ENCODE results near the gene S100P. TPM values are rescaled to one million over a fixed set of nuclear protein-coding genes. Genes with fewer than 3 reads are reported as not detected.

Gene S100P
- total RNA-seq, 2 experiments from 2014 or later, result not detected

DNA sequence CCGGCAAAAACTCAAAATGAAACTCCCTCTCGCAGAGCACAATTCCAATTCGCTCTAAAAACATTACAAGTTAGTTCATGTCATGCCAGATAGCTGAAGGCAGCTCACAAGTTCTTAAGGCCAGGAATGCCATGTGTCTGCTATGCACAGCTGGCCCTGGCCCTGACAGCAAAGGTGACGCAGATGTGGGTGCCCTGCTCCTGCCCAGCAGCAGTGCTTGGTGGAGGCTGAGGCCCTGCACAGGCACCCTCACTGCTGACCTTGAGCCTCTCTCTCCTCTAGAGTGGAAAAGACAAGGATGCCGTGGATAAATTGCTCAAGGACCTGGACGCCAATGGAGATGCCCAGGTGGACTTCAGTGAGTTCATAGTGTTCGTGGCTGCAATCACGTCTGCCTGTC, 2.9 kb downstream of the S100P start:
- CTCF ChIA-PET (ENCODE audit: unreplicated experiment), result no interaction called here
- H2AFZ ChIP-seq (ENCODE audit: low read length), result no peak overlapping the region
- H3K79me2 ChIP-seq (ENCODE audit: insufficient read depth, low read depth, low read length), result no peaks in the 10 kb centered on the region
- no peaks in the 10 kb centered on the region for H3K9me3 ChIP-seq (ENCODE audit: low read length)
- H3K4me1 ChIP-seq (ENCODE audit: insufficient read depth, low read length, poor library complexity, severe bottlenecking), result no peaks in the 10 kb centered on the region
- H3K4me2 ChIP-seq (ENCODE audit: low read length), result no peak overlapping the region
- H4K20me1 ChIP-seq (ENCODE audit: insufficient read depth, low read length), result no peaks in the 10 kb centered on the region
- DNase-seq (ENCODE audit: low spot score), result no peak
- TF ChIP-seq, protein P1, sequence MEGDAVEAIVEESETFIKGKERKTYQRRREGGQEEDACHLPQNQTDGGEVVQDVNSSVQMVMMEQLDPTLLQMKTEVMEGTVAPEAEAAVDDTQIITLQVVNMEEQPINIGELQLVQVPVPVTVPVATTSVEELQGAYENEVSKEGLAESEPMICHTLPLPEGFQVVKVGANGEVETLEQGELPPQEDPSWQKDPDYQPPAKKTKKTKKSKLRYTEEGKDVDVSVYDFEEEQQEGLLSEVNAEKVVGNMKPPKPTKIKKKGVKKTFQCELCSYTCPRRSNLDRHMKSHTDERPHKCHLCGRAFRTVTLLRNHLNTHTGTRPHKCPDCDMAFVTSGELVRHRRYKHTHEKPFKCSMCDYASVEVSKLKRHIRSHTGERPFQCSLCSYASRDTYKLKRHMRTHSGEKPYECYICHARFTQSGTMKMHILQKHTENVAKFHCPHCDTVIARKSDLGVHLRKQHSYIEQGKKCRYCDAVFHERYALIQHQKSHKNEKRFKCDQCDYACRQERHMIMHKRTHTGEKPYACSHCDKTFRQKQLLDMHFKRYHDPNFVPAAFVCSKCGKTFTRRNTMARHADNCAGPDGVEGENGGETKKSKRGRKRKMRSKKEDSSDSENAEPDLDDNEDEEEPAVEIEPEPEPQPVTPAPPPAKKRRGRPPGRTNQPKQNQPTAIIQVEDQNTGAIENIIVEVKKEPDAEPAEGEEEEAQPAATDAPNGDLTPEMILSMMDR (conservative IDR thresholded peaks at IDR 0.05; ENCODE audit: low read length), result no peak
- TF ChIP-seq EZH2phosphoT487 (IDR thresholded peaks at IDR 0.05; ENCODE audit: borderline replicate concordance, low read depth, low read length), result no peak
- no peak overlapping the region for H3K4me3 ChIP-seq (ENCODE audit: low read depth, low read length, poor library complexity, severe bottlenecking)
- no TSS peak for BruUV-seq (replicated peaks)
- POLR2A ChIA-PET, result no interaction called here
- peaks cover 6% of the 10 kb centered on the region for H3K36me3 ChIP-seq (ENCODE audit: insufficient read depth, low read length)
- H3K27ac ChIP-seq (ENCODE audit: low read depth, low read length, poor library complexity, severe bottlenecking), result no peak overlapping the region
- intact Hi-C loops (cut with micrococcal nuclease; ENCODE audit: unreplicated experiment), result no loop called here
- H3K9me2 ChIP-seq (ENCODE audit: insufficient read depth, low read length), result no peaks in the 10 kb centered on the region

- Histone ChIP-seq H4K20me1 (ENCODE audit: insufficient read depth, low read length) (no peaks in the 10 kb centered on the region), H3K4me3 (ENCODE audit: low read depth, low read length, poor library complexity, severe bottlenecking) (no peak overlapping the region), H3K9me2 (ENCODE audit: insufficient read depth, low read length) (no peaks in the 10 kb centered on the region), H3K9me3 (ENCODE audit: low read length) (no peaks in the 10 kb centered on the region), H3K36me3 (ENCODE audit: insufficient read depth, low read length) (peaks cover 11% of the 10 kb centered on the region), H3K27ac (ENCODE audit: low read depth, low read length, poor library complexity, severe bottlenecking) (no peak overlapping the region), H3K4me2 (ENCODE audit: low read length) (no peak overlapping the region), H3K4me1 (ENCODE audit: insufficient read depth, low read length, poor library complexity, severe bottlenecking) (no peaks in the 10 kb centered on the region), H2AFZ (ENCODE audit: low read length) (no peak overlapping the region), H3K79me2 (ENCODE audit: insufficient read depth, low read depth, low read length) (no peaks in the 10 kb centered on the region)
- TF ChIP-seq, protein P1 (conservative IDR thresholded peaks at IDR 0.05; ENCODE audit: low read length), result no peak
- TF ChIP-seq EZH2phosphoT487 (IDR thresholded peaks at IDR 0.05; ENCODE audit: borderline replicate concordance, low read depth, low read length), result no peak
- BruUV-seq (replicated peaks), result no TSS peak
- no peak for DNase-seq (ENCODE audit: low spot score)
- POLR2A ChIA-PET, result no interaction called here
- CTCF ChIA-PET (ENCODE audit: unreplicated experiment), result no interaction called here
- intact Hi-C loops (cut with micrococcal nuclease; ENCODE audit: unreplicated experiment), result no loop called here
Observed at GRCh38 chr4:6697131-6697530, 3.5 kb downstream of the S100P start.

DNA sequence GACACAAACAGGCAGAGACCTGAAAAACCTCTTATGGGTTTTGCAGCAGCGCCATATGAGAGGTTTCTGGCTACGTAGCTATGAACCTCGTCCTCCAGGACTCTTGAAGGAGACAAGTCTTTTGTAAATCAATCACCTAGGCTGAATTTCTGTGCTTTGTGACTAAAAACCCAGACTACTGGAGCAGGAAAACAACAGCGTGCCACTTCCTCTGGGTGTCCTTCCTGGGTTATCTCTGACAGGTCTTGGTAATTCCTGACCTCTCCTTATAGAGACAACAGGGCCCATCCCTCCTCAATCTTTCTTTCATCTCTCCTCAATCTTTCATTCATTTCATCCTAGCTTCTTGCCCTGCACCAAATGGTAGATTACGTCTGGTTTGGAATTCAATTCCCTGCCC, 5.7 kb downstream of the S100P start:
- H3K9me3 ChIP-seq (ENCODE audit: low read length), result 0 out of 2 replicates have a peak, but pooled peaks cover 7% of the 10 kb centered on the region
- POLR2A ChIA-PET, result interaction anchor here (1.4 kb wide), 1 partner anchor 25 kb away, joined by 4 read pairs; no protein-coding TSS in a partner anchor
- peaks cover 31% of the 10 kb centered on the region for H3K36me3 ChIP-seq (ENCODE audit: insufficient read depth, low read length)
- H4K20me1 ChIP-seq (ENCODE audit: insufficient read depth, low read length), result no peaks in the 10 kb centered on the region
- CTCF ChIA-PET (ENCODE audit: unreplicated experiment), result no interaction called here
- no peak for DNase-seq (ENCODE audit: low spot score)
- TF ChIP-seq, protein P1 (conservative IDR thresholded peaks at IDR 0.05; ENCODE audit: low read length), result no peak
- TF ChIP-seq EZH2phosphoT487 (IDR thresholded peaks at IDR 0.05; ENCODE audit: borderline replicate concordance, low read depth, low read length), result no peak
- H3K4me3 ChIP-seq (ENCODE audit: low read depth, low read length, poor library complexity, severe bottlenecking), result no peak overlapping the region
- H3K4me2 ChIP-seq (ENCODE audit: low read length), result no peak overlapping the region
- H3K4me1 ChIP-seq (ENCODE audit: insufficient read depth, low read length, poor library complexity, severe bottlenecking), result no peaks in the 10 kb centered on the region
- no TSS peak for BruUV-seq (replicated peaks)
- no peak overlapping the region for H2AFZ ChIP-seq (ENCODE audit: low read length)
- intact Hi-C loops (cut with micrococcal nuclease; ENCODE audit: unreplicated experiment), result no loop called here
- peaks cover 5% of the 10 kb centered on the region; the same call in 1 of the 2 replicates for H3K79me2 ChIP-seq (ENCODE audit: insufficient read depth, low read depth, low read length)
- H3K27ac ChIP-seq (ENCODE audit: low read depth, low read length, poor library complexity, severe bottlenecking), result no peak overlapping the region
- H3K9me2 ChIP-seq (ENCODE audit: insufficient read depth, low read length), result no peaks in the 10 kb centered on the region

Measured in OCI-LY7 (cell line).